Measurements from ENCODE around the gene PNMA8A.

PNMA8A gene

DNA sequence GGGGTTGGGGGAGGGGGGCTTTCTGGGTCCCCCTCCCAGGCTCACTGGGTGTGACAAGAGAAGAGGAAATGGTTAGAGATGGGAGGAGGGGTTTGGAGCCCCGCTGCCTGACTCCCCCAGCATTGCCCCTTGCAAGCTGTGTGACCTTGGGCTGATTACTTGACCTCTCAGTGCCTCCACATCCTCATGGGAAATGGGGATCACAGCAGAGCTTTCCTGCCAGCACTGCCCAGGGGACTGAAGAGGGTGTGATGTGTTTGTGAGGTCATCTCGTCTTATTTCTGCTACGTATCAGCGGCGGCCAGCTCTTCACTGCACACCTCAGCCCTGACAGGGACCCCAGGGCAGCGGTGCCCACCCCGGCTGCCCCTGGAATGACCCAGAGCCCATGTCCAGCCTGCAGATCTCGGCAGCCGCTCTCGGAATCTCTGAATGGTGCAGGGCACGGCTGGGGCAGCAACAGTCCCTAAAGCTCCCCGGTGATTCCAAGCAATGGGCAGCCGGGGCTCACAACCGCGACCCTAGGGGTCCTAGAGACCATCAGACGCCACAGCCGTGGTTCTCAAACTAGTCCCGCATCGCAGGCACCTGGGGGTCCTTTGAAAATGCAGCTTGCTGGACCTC, 15.9 kb upstream of the PNMA8A start:
- TF ChIP-seq POLR2AphosphoS5 (IDR thresholded peaks at IDR 0.05; ENCODE audit: low read depth, low read length) (no peak), FOXP2 (optimal IDR thresholded peaks at IDR 0.05; ENCODE audit: borderline replicate concordance, extremely low read depth, extremely low read length, insufficient read depth) (no peak), SIN3A (IDR thresholded peaks at IDR 0.05; ENCODE audit: borderline replicate concordance, insufficient read depth, low read length) (no peak), TAF1 (IDR thresholded peaks at IDR 0.05; ENCODE audit: borderline replicate concordance, insufficient read depth, low read length) (no peak)
- TF ChIP-seq, protein P1, sequence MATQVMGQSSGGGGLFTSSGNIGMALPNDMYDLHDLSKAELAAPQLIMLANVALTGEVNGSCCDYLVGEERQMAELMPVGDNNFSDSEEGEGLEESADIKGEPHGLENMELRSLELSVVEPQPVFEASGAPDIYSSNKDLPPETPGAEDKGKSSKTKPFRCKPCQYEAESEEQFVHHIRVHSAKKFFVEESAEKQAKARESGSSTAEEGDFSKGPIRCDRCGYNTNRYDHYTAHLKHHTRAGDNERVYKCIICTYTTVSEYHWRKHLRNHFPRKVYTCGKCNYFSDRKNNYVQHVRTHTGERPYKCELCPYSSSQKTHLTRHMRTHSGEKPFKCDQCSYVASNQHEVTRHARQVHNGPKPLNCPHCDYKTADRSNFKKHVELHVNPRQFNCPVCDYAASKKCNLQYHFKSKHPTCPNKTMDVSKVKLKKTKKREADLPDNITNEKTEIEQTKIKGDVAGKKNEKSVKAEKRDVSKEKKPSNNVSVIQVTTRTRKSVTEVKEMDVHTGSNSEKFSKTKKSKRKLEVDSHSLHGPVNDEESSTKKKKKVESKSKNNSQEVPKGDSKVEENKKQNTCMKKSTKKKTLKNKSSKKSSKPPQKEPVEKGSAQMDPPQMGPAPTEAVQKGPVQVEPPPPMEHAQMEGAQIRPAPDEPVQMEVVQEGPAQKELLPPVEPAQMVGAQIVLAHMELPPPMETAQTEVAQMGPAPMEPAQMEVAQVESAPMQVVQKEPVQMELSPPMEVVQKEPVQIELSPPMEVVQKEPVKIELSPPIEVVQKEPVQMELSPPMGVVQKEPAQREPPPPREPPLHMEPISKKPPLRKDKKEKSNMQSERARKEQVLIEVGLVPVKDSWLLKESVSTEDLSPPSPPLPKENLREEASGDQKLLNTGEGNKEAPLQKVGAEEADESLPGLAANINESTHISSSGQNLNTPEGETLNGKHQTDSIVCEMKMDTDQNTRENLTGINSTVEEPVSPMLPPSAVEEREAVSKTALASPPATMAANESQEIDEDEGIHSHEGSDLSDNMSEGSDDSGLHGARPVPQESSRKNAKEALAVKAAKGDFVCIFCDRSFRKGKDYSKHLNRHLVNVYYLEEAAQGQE (IDR thresholded peaks at IDR 0.05; ENCODE audit: insufficient read depth in 1 of 2, low read depth in 2 of 2, low read length in 2 of 2): no peak

DNA sequence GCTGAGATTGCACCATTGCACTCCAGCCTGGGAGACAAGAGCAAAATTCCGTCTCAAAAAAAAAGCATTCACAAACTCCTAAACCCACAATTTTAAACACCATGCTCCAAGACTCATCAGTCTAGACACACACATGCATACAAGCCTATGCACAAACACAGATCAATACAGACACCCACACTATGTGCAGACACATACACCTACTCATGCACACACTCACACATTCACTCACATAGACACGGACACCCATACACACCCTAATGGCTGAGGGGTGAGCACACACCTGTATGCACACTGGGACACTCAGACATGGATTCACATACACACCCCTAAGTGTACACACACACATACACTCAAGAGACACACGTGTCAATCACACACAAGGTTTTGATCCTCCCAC, 15.0 kb upstream of the PNMA8A start:
- TF ChIP-seq POLR2AphosphoS5 (IDR thresholded peaks at IDR 0.05; ENCODE audit: low read depth, low read length) (no peak), FOXP2 (optimal IDR thresholded peaks at IDR 0.05; ENCODE audit: borderline replicate concordance, extremely low read depth, extremely low read length, insufficient read depth) (no peak), SIN3A (IDR thresholded peaks at IDR 0.05; ENCODE audit: borderline replicate concordance, insufficient read depth, low read length) (no peak), TAF1 (IDR thresholded peaks at IDR 0.05; ENCODE audit: borderline replicate concordance, insufficient read depth, low read length) (no peak)
- TF ChIP-seq, protein P1 (IDR thresholded peaks at IDR 0.05; ENCODE audit: insufficient read depth in 1 of 2, low read depth in 2 of 2, low read length in 2 of 2): no peak

DNA sequence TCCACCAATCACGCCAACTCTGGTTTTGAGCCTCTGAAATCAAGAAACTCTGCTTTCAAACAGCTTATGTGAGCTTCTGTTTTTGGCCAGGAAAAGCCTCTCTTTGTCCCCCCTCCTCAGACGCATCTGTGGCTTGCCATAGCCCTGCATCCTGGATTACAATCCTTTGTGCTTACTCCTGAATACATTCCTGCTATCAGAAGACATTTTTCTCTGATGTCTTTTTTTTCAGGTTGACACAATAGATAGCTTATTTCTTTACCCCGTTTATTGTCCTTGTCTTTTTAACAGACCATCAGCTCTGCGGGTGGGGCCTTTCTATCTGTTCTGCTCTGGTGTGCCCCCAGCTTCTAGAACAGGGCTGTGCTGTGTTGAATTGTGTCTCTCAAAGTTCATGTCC, 13.3 kb upstream of the PNMA8A start:
- TF ChIP-seq, protein P1 (IDR thresholded peaks at IDR 0.05; ENCODE audit: insufficient read depth in 1 of 2, low read depth in 2 of 2, low read length in 2 of 2): no peak
- TF ChIP-seq POLR2AphosphoS5 (IDR thresholded peaks at IDR 0.05; ENCODE audit: low read depth, low read length): no peak

DNA sequence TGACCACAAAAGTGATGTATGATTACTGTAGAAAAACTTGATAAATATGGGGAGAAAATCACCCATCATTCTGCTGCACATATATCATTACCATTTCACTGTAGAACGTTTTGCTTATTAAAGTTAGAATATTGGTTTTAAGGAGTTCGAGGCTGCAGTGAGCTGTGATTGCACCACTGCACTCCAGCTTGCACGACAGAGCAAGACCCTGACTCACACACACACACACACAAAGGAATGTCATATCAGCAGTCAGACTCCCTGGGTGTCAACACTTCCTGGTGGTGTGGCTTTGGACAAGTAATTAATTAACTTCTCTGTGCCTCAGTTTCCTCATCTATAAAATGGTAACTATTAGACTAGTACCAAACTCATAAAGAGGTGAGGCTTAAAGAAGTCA, 11.3 kb upstream of the PNMA8A start:
- TF ChIP-seq, protein P1 (IDR thresholded peaks at IDR 0.05; ENCODE audit: insufficient read depth in 1 of 2, low read depth in 2 of 2, low read length in 2 of 2): no peak
- no peak for TF ChIP-seq TAF1 (IDR thresholded peaks at IDR 0.05; ENCODE audit: borderline replicate concordance, insufficient read depth, low read length)
- no peak for TF ChIP-seq POLR2AphosphoS5 (IDR thresholded peaks at IDR 0.05; ENCODE audit: low read depth, low read length)
- no peak for TF ChIP-seq SIN3A (IDR thresholded peaks at IDR 0.05; ENCODE audit: borderline replicate concordance, insufficient read depth, low read length)
- TF ChIP-seq FOXP2 (optimal IDR thresholded peaks at IDR 0.05; ENCODE audit: borderline replicate concordance, extremely low read depth, extremely low read length, insufficient read depth): no peak

DNA sequence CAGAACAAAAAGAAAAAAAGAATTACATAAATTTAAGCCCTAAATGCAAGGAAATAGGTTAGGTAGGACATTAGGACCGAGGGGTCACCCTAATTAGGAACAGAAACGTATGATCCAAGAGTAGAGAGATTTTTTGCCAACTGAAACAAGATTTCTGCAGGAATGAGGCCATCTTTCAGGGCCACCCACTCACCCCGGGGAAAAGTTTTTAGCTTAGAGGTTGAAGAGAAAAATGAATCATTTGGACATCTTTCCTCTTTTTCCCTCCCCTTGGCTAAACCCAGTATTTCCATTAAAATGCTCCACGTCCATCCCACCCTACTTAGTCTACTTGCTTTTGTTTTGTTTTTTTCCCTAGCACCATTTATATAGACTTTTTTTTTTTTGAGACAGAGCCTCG, 10.6 kb upstream of the PNMA8A start:
- TF ChIP-seq TAF1 (IDR thresholded peaks at IDR 0.05; ENCODE audit: borderline replicate concordance, insufficient read depth, low read length) (no peak), POLR2AphosphoS5 (IDR thresholded peaks at IDR 0.05; ENCODE audit: low read depth, low read length) (no peak), FOXP2 (optimal IDR thresholded peaks at IDR 0.05; ENCODE audit: borderline replicate concordance, extremely low read depth, extremely low read length, insufficient read depth) (no peak)
- TF ChIP-seq, protein P1 (IDR thresholded peaks at IDR 0.05; ENCODE audit: insufficient read depth in 1 of 2, low read depth in 2 of 2, low read length in 2 of 2): no peak
